Right ventricle myocardium inferior (tissue), 1 donor: ENCODE measurements around the gene IRF8. TPM values are rescaled to one million over a fixed set of nuclear protein-coding genes. Genes with fewer than 3 reads are reported as not detected.

Experiments
- ATAC-seq: fragments of 200-7000 bp; cut with Tn5 transposase; one replicate; pipeline ENCODE4 v1.9.1; 2020; ENCODE audit warnings: mild to moderate bottlenecking, moderate library complexity
- DNase-seq: peaks from one replicate; pipeline ENCODE4 v3.0.0; 2021; ENCODE audit errors: missing footprints
- intact Hi-C: fragments of 100-400 bp; cut with DNase I; formaldehyde crosslinking; loops from one replicate; pipeline ENCODE4 v1.11.0; 2022
- microRNA-seq: library from miRNA; unstranded; fragments of <30 nt; microRNA quantifications from one replicate; pipeline ENCODE4 v1.2.0, GENCODE V29; 2020
- total RNA-seq: library from RNA; stranded (reverse); fragmentation: NEBNext Ultra II Directional; extraction: Animal tissue kit (Norgen Biotek cat#: 25700); gene quantifications from one replicate; pipeline ENCODE4 v1.2.1, GENCODE V29; 2021
- donor health status: DM: no; HTN: yes; CAD: no; lungs with severe emphysema.

The IRF8 gene
- total RNA-seq, 1 donor from 2014 or later: 3.3 TPM

DNA sequence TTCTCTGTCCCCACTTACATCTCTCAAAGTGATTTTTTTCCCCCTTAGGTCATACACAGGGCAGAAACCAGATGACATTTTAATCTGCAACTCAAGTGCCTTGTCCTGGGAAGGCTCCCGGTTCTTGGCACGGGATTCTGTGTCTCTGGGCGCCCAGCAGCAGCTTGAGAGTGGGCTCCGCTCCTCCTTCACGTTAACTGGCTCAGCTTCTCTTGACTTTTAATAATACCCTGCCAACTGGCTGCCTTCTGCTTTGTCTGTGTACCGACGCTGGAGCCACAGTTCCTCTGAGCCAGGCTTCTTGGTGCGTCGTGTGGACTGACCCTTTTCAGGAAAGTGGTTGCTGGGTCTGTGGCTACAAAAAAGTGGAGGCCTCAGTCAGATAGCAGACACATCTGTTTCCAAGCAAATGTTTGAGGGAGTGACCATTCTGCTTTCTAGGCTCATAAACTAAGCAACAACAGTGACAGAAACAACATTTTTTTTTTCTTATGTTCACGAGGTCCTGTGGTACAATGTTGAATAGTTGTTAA is 64.9 kb downstream of the IRF8 start:
- DNase-seq (peak; percentile 82), ATAC-seq (peak; percentile 93)
- intact Hi-C loops: loop anchor here (5.0 kb wide), 1 partner anchor 62 kb away; no protein-coding TSS in a partner anchor

DNA sequence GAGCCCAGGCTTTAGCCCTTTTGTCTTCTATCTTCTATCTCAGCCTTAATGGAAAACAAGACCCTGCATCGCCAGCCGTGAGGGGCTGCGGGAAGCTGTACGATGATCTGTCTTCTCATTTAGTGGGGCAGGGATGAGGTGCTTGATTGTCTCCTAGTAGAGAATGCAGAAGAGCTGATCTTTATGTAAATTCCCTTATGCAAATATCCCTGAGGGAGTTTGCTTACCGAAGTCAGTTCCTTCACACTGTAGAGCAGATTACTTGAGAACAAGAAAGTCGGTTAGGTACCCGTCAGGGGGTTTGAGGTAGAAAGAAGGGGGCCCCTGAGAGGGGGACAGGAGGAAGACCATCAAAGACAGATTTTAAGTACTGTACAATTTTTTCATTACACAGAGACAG is 66.2 kb downstream of the IRF8 start:
- DNase-seq: no peak
- intact Hi-C loops: no loop called here
- no peak for ATAC-seq

DNA sequence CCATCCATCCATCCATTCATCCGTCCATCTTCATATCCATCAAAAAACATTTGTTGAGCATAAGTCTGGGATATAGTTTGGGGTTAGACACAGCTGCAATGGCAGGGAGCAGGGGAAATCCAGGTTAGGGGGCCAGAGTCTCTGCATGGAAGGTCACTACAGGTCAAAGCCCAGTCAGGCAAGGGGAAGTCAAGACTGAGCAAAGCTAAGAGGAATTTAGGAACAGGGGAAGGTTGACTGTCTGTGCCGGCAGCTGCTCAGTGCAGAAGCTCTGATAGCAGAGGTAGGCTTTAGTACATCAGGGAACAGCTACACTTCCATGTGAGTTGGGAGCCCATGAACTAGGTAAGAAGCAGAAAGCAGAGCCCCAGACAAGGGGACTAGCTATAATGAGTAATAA is 68.1 kb downstream of the IRF8 start:
- DNase-seq (no peak), ATAC-seq (no peak)
- intact Hi-C loops: no loop called here

- no peak for DNase-seq
- no peak for ATAC-seq
- intact Hi-C loops: no loop called here
Measured at GRCh38 chr16:85968041-85968920, 69.3 kb downstream of the IRF8 start.

DNA sequence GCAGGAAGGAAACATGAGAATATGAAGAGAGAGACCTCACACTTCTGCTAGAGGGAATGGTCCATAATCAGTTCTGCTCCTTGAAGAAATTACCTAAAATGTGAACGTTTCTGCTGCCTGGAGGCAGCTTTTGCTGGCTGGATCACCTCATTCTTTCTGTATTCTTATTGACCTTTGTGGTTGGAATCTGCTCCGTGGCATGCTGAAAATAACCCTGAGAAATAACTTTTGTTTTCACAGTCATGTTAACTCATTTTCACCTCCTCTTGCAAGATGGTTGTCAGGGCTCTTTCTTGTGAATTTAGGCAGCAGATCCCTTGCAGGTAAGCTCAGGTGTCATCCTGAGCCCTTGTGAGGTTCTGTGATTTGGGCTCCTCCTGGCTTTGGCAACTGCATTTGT is 70.2 kb downstream of the IRF8 start:
- no peak for DNase-seq

GRCh38 chr16:85969591-85969990 is 70.6 kb downstream of the IRF8 start:
- ATAC-seq: no peak

More for the DNA sequence above, 70.2 kb downstream of the IRF8 start:
- ATAC-seq: no peak
- intact Hi-C loops: no loop called here

GRCh38 chr16:85970016-85970733 is 71.2 kb downstream of the IRF8 start:
- ATAC-seq (no peak), DNase-seq (no peak)
- intact Hi-C loops: no loop called here

More at GRCh38 chr16:85969591-85969990, 70.6 kb downstream of the IRF8 start:
- intact Hi-C loops: no loop called here
- DNase-seq: no peak

GRCh38 chr16:85970738-85971137 is 71.8 kb downstream of the IRF8 start:
- ATAC-seq (no peak), DNase-seq (no peak)
- intact Hi-C loops: no loop called here

Small RNAs within 50 kb of the gene (microRNA-seq; reads per million reads assigned to microRNA genes)
- gene MIR6774: not detected

Other genes starting within 250 kb of the IRF8 start
- 1.4 TPM for gene GINS2, start 210.2 kb upstream of the IRF8 start, total RNA-seq
- gene C16orf74, start 148.1 kb upstream of the IRF8 start, total RNA-seq: 0.95 TPM
- 25.8 TPM for gene EMC8, start 99.6 kb upstream of the IRF8 start, total RNA-seq
- 2,129 TPM for gene COX4I1, start 99.5 kb upstream of the IRF8 start, total RNA-seq